HG02943 (cell line): ENCODE measurements around the gene TRPT1.

Experiments
- ATAC-seq: cut with Tn5 transposase; IDR thresholded peaks from one replicate; pipeline ENCODE4 v1.9.1; 2021; ENCODE audit warnings: mild to moderate bottlenecking, low read depth, moderate library complexity; ENCODE audit not compliant: unreplicated experiment

Gene TRPT1

DNA sequence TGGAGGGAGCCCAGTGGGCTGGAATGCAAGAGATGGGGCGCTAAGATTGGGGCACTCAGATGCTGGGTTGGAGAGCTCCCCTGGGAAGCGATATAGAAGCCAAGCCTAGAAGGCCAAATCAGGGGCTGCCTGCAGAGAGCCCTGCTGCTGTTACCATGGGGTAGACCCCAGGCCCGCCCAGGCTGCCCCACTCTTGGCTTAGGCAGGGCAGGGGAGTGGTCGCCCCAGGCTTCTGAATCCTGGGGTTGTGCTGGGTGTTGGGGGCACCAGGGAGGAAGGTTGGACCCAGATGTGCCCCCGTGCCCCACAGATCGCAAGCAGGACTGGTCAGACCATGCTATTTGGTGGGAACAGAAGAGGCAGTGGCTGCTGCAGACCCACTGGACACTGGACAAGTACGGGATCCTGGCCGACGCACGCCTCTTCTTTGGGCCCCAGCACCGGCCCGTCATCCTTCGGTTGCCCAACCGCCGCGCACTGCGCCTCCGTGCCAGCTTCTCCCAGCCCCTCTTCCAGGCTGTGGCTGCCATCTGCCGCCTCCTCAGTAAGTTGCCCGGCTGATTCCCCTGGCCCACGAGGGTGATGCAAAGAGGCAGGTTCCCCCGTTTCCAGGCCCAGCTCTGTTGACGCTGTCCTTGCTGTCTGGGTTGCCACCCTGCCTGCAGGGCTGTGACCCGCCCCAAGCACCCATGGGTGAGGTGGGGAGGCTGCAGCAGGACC lies 15.5 kb downstream of the TRPT1 start:
- ATAC-seq = no peak

GRCh38 chr11:64209563-64209843 lies 16.5 kb downstream of the TRPT1 start:
- no peak for ATAC-seq

DNA sequence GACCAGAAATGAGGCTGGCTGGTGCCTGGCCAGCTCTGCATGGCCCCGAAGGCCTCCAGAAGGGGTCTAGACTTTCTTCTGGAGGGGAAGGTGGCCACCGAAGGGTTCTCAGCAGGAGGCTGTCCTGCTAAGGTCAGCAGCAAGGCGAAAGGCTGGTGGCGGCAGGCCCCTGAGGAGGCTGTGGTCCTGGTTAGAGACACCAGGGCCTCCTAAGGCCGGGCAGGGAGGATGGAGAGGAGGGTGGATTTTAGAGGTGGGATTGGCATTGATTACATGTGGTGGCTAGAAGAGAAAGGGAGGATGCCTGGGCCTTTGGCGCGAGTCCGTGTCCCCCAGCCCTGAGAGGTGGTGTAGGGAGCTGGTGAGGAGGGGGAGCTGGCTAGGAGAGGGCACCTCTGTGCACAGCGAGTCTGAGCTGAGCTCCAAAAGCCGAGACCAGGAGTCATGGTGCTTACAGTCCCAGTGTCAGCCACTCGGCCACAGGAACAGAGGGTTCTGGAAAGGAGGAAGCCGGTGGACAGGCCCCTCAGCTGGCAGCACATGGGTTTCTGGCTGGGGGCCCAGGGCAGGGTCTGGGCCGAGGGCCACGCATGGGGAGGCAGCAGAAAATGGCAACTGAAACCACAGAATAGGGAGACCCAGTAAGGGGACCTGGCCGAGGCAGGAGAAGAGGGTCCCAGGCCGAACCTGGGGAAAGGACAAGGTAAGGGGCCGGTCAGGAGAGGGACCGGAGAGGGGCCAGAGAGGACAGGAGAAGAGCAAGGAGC lies 17.0 kb downstream of the TRPT1 start:
- ATAC-seq = no peak

GRCh38 chr11:64208086-64208795 lies 17.7 kb downstream of the TRPT1 start:
- peak; percentile 11 for ATAC-seq

DNA sequence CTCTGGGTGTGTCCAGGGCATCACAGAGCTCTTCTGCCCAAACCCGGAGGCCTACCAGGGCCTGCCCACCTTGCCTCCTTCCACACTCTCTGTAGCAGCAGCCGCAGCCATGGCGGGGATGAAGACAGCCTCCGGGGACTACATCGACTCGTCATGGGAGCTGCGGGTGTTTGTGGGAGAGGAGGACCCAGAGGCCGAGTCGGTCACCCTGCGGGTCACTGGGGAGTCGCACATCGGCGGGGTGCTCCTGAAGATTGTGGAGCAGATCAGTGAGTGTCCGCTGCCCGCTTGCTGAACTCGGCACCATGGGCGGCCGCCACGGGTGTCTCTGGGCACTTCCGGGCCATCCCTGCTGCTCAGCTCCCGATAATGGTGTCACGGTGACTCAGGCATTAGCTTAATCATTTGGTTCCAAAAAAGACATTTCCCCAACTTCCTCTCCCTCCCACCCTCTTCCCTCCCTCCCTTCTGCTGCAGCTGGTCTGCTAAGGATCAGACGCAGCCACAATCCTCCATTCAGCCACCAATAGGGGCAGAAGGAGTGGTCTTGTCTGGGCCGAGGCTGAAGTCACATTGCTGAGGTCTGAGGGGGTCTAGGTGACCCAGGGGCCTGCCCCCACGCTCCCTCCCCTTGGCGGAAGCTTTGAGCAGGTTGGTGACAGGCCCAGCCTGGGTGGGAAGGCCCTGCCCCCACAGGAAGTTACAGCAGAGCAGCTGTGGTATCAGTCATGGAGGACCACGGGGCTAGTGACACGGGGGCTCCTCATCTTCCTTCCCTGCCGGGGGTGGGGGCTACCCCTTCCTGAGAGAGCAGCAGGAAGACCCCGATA lies 18.5 kb downstream of the TRPT1 start:
- ATAC-seq = peak; percentile 53

DNA sequence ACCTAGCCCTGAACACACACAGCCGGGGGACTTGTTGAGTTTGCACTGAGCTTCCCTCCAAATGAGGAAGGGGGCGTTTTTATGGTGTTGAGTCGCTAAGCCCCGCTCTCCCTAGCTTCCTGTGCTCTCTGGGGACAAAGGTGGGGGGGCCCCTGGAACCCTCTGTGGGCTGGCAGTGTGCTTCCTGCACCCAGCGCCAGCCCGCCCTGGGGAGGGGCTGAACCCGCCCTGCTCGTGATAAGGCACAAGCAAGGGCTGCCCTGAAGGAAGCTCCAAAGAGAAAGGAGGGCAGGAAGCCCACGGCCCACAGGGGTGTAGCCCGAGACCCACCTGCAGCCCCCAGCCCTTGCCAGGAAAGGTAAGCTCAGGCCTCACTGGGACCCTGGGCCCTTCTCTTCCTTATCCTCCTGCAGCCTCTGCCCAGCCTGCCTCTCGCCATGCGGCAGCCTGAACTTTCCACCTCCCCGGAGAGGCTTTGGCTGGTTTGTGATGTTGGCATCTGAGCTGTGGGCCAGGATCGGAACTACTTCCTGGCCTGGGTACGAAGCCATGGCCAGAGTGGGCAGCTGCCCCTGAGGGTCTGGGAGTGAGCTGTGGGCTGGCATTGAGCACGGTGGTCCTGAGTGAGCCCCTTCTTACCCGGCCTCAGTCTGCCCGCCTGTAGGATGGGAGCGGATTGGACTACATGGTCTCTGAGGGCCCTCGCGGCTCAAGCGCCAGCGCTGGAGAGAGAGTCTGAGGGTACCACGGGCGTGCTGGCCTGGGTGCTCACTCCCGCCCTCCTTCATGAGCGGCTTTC lies 19.3 kb downstream of the TRPT1 start, which contains the start of gene FERMT3:
Gene FERMT3 (plus strand): TSS at position 265 of the 799 bp plus-strand sequence. CDS start 644 bp downstream, outside the sequence.
- no peak for ATAC-seq

DNA sequence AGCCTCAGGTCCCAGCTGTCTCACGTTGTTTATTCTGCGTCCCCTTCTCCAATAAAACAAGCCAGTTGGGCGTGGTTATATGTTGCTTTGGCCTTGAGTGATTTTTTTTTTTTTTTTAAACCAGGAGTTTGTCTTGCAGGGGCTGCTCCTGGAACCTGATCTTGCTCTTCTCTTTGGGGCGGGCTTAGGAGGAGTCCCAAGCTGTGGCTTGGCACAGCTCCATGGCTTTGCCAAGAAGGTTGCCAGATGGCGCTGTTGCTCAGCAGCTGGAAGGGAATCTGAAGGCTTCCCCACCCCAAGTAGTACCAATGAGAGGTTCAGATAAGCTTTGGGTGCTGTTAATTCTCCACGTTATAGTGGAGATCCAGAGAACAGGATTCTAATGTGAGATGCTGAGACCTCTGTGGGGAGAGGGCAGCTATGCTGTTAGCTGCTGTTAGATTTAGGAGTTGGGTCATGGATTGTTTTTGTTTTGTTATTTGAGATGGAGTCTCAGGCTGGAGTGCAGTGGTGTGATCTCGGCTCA lies 21.5 kb downstream of the TRPT1 start:
- no peak for ATAC-seq

DNA sequence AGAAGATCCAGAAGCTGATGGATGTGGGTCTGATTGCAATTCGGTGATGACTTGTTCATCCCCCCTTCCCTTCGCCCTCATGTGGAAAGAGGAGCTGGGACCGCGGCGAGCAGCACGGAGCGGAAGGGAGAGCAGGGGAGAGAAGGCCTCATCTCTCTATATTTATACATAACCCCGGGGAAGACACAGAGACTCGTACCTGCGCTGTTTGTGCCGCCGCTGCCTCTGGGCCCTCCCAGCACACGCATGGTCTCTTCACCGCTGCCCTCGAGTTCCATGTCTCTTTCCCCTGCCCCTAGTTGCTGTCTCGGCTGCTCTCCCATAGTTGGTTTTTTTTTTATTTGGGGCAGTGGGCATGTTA lies 21.9 kb downstream of the TRPT1 start:
- no peak for ATAC-seq

DNA sequence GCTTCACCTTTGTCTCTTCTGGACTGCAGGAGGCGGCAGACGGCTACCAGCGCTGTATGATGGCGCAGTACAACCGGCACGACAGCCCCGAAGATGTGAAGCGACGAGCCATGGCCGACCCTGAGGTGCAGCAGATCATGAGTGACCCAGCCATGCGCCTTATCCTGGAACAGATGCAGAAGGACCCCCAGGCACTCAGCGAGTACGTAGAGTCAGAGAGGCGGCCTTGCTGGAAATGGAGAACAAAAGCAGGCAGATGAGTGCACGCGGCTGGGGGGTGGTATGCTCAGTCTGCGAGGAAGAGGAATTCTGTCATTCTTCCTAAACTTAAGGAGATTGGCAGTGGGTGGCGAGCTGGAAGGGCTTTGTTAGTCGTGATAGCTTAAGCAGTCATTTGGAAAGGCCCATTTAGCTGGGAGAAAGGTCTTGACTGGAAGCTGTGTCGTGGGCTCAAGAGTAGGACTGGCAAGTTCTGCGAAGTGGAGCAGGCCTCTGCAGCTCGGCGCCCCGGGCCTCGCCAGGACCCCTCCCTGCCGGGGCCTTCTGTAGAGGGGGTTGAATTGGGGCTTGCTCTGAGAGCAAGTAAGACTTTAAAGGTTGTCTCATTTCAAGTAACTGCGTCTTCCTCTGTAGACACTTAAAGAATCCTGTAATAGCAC lies 22.4 kb downstream of the TRPT1 start:
- no peak for ATAC-seq

- no peak for ATAC-seq
Observed at GRCh38 chr11:64202992-64203391, 23.0 kb downstream of the TRPT1 start.

DNA sequence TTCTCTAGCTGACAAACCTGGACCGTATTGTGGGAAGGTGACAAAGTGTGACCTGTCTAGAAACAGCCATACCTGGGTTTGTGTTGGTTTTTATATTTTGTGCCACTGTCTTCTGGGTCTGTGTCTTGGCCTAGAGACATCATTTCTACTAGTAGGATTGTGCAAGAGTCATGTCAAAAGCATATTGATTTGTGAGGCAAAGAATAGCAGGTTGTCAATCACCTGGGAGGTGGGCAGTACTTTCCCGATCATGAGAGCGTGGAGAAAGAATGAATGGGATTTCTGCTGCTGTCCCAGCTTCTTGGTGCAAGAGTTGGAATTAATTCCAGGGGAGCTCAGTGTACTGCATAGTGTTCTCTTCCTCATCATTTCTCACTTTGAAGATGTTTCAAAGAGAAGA lies 24.4 kb downstream of the TRPT1 start:
- no peak for ATAC-seq

- ATAC-seq = no peak
Observed at GRCh38 chr11:64198511-64198910, 27.5 kb downstream of the TRPT1 start.

DNA sequence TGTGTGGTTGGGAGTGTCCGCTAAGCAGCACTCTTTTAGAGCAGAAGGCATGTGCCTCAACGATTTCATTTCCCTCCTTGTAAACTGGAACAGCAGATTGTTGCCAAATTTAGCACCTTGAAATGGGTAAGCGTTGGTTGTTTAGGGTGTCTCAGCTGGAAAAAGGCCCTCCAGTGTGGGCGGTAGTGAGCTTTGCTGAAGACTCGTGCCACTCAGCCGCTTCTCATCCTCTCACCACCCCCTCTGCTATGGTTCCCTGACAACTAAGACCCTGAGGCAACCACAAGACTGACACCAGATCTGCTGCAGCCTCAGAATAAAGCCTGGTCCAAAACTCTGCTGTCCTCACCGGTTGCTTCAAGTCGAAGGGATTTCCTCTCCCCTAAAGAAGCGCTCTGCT lies 29.4 kb downstream of the TRPT1 start:
- ATAC-seq = no peak

- ATAC-seq = no peak
Observed at GRCh38 chr11:64192434-64192833, 33.6 kb downstream of the TRPT1 start.

DNA sequence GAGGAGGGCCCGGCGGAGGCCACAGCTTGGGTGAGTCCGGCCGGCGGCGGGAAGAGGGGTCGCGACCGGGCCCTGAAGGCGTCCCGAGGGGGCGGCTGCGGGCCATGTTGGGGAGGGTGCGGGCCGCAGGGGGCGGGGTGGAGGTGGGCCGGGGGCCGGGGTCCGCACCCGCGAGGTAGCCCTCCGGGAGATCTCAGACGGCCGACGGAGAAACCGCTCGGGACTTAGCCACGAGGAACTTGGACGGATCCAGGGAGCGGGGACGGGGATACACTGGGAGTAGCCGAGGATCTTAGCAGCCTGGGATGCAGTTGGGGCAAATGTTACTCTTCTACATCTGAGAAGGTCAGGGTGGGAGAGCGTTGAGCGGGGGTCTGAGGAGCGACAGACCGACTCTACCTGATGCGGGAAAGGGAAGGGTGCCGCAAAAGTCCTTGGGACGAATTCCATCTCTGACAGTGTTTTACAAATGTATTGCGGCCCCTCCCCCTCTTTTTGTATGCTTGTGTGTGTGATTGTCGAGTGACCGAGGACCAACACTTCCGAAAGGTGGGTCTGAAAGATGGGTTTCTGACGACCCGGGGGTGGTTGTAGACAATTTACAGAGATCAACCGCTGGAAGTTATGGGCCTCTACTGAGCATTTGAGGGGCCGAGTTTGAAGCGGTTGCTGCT lies 39.4 kb downstream of the TRPT1 start:
- no peak for ATAC-seq

GRCh38 chr11:64185693-64186491 lies 40.1 kb downstream of the TRPT1 start, which contains the start of gene STIP1:
Gene STIP1 (plus strand): TSS chr11:64186171. CDS start chr11:64186262, 91 bp downstream.
- peak; percentile 92 for ATAC-seq

- peak; percentile 4 for ATAC-seq
Observed at GRCh38 chr11:64185175-64185692, 40.8 kb downstream of the TRPT1 start.
